ENCODE data around the gene ATP13A5. TPM values are rescaled to one million over a fixed set of nuclear protein-coding genes. Genes with fewer than 3 reads are reported as not detected.

The ATP13A5 gene
- total RNA-seq, 1 donor from 2014 or later = not detected

DNA sequence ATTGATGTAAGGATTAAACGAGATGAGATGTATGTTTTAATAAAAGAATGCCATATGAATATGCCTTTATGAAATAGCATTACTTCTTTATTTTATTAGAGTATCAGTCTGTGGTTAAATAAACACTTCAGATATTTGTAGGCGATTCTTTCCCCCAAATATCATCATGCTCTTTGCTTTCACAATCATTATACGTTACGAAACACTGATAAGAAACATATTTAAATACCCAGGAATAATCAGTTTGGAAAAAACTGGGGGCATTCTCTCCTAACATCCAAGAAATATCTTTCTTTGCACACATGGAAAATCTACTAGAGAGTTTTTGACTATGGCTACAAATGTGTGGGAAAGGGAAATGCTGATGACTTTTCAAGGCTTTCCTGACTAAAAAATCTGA, 142.0 kb downstream of the ATP13A5 start:
- H3K27me3 ChIP-seq (ENCODE audit: low read depth) = peaks cover 5% of the 10 kb centered on the region
- no peak overlapping the region for H3K27ac ChIP-seq (replicated peaks)
- TF ChIP-seq, protein P1, sequence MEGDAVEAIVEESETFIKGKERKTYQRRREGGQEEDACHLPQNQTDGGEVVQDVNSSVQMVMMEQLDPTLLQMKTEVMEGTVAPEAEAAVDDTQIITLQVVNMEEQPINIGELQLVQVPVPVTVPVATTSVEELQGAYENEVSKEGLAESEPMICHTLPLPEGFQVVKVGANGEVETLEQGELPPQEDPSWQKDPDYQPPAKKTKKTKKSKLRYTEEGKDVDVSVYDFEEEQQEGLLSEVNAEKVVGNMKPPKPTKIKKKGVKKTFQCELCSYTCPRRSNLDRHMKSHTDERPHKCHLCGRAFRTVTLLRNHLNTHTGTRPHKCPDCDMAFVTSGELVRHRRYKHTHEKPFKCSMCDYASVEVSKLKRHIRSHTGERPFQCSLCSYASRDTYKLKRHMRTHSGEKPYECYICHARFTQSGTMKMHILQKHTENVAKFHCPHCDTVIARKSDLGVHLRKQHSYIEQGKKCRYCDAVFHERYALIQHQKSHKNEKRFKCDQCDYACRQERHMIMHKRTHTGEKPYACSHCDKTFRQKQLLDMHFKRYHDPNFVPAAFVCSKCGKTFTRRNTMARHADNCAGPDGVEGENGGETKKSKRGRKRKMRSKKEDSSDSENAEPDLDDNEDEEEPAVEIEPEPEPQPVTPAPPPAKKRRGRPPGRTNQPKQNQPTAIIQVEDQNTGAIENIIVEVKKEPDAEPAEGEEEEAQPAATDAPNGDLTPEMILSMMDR (IDR thresholded peaks at IDR 0.05; ENCODE audit: borderline replicate concordance) = no peak
- intact Hi-C loops (cut with micrococcal nuclease) = no loop called here
- H3K36me3 ChIP-seq = no peaks in the 10 kb centered on the region
- no peaks in the 10 kb centered on the region for H3K9me3 ChIP-seq (replicated peaks)
- DNase-seq = no peak
- H3K4me3 ChIP-seq = no peak overlapping the region
- H3K4me1 ChIP-seq = peaks cover 10% of the 10 kb centered on the region

- H3K27me3 ChIP-seq (ENCODE audit: low read depth) = no peaks in the 10 kb centered on the region
- no peaks in the 10 kb centered on the region for H3K9me3 ChIP-seq (replicated peaks)
- H3K27ac ChIP-seq (replicated peaks) = no peak overlapping the region
- intact Hi-C loops (cut with micrococcal nuclease) = no loop called here
- H3K4me1 ChIP-seq = no peaks in the 10 kb centered on the region
- H3K36me3 ChIP-seq = no peaks in the 10 kb centered on the region
- H3K4me3 ChIP-seq = no peak overlapping the region
- DNase-seq = no peak
- TF ChIP-seq, protein P1 (IDR thresholded peaks at IDR 0.05; ENCODE audit: borderline replicate concordance) = no peak
Observed at GRCh38 chr3:193231201-193231600, 147.4 kb downstream of the ATP13A5 start.

DNA sequence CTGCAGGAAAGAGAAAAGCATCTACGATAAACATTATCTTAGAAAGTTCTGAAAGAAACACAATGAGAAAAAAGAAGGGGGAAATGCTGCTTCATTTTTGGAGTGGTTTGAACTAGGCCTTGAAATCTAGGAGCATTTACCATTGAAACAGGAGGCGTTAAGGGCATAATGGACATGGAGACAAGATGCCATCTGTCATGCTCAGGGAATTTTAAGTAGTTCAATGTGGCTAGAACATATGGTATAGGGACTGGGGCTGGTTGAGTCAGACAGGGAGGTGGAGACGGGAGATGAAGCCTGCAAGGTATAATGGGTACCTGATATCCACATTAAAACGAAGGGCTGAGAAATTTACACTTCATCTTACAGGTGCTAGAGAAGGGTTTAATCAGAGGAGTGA, 147.9 kb downstream of the ATP13A5 start:
- H3K9me3 ChIP-seq (replicated peaks) = no peaks in the 10 kb centered on the region
- no peak overlapping the region for H3K27ac ChIP-seq (replicated peaks)
- H3K36me3 ChIP-seq = no peaks in the 10 kb centered on the region
- intact Hi-C loops (cut with micrococcal nuclease) = no loop called here
- H3K27me3 ChIP-seq (ENCODE audit: low read depth) = no peaks in the 10 kb centered on the region
- H3K4me3 ChIP-seq = no peak overlapping the region
- DNase-seq = no peak
- TF ChIP-seq, protein P1 (IDR thresholded peaks at IDR 0.05; ENCODE audit: borderline replicate concordance) = no peak
- H3K4me1 ChIP-seq = no peaks in the 10 kb centered on the region

DNA sequence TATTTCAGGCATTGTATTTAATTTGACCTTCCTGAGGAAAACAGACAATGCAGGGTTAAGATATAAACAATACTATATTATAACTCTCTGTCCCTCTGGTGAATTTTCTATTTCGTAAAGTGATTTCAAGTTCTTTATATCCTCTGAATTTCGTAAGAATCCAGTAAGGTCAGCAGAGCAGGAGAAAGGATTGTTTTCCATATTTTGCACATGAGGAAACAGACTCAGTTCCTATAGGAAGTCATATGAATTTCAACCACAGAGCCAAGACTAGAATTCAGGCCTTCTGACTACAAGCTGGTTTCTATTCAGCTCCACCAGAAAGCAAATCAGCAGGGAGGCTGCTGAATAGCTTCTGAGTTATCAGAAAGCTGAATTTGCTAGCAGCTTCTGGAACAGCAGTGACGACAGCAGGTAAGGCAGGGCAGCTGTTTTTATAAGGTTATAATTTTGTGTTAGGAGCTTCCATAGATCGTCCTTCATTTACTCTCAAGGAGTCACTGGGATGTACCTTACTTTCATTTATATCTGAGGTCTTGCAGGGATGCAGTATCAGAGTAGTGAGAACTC, 148.6 kb downstream of the ATP13A5 start:
- DNase-seq = no peak
- TF ChIP-seq, protein P1 (IDR thresholded peaks at IDR 0.05; ENCODE audit: borderline replicate concordance) = no peak
- Histone ChIP-seq H3K27me3 (ENCODE audit: low read depth) (no peaks in the 10 kb centered on the region), H3K4me1 (no peaks in the 10 kb centered on the region), H3K36me3 (no peaks in the 10 kb centered on the region), H3K27ac (replicated peaks) (no peak overlapping the region), H3K9me3 (replicated peaks) (no peaks in the 10 kb centered on the region), H3K4me3 (no peak overlapping the region)
- intact Hi-C loops (cut with micrococcal nuclease) = no loop called here

DNA sequence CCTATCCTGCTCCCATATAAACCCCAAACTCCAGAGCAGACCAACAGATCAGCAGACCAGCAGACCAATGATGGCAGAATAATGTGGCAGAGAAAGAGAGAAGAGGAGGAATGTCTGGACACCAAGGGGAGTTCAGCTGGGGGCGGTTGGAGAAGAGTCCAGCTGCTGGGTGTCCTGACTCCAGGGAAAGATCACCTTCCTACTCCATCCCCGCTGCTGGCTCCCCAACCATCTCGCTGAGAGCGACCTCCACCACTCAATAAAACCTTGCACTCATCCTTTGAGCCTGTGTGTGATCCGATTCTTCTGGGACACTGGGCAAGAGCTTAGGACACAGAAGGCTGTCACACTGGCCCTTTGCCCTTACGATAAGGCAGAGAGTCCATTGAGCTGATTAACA, 150.3 kb downstream of the ATP13A5 start:
- Histone ChIP-seq H3K4me1 (no peaks in the 10 kb centered on the region), H3K4me3 (no peak overlapping the region), H3K27ac (replicated peaks) (no peak overlapping the region), H3K27me3 (ENCODE audit: low read depth) (no peaks in the 10 kb centered on the region), H3K9me3 (replicated peaks) (no peaks in the 10 kb centered on the region), H3K36me3 (no peaks in the 10 kb centered on the region)
- intact Hi-C loops (cut with micrococcal nuclease) = no loop called here
- TF ChIP-seq, protein P1 (IDR thresholded peaks at IDR 0.05; ENCODE audit: borderline replicate concordance) = no peak
- DNase-seq = no peak
